Activated CD4-positive, alpha-beta T cell treated with anti-CD3 and anti-CD28 coated beads, Interleukin-2, amount 10 ng/mL, durations not matched to agents 7 days and 5 days (primary cell): ENCODE measurements around the gene SIRPA. TPM values are rescaled to one million over a fixed set of nuclear protein-coding genes. Genes with fewer than 3 reads are reported as not detected.

Experiments
- CTCF ChIA-PET: fragments of 350-600 bp; sonication (Branson Sonifier 250); formaldehyde crosslinking; loops from one replicate; lab custom pipeline; 2021; ENCODE audit warnings: antibody characterized with exemption; lab: Charles Lee
- POLR2A ChIA-PET: fragments of 350-600 bp; sonication (Branson Sonifier 250); formaldehyde crosslinking; loops from one replicate; lab custom pipeline; 2021; ENCODE audit warnings: antibody characterized with exemption; lab: Charles Lee
- DNase-seq: peaks from one replicate; pipeline ENCODE4 v3.0.0-alpha.2; 2020
- H3K27ac Mint-ChIP-seq: one replicate; pipeline ENCODE4 v1.8.0; 2021; ENCODE audit warnings: mild to moderate bottlenecking, moderate library complexity, mixed read lengths
- H3K27me3 Mint-ChIP-seq: one replicate; pipeline ENCODE4 v1.8.0; 2021; ENCODE audit warnings: mixed read lengths
- H3K36me3 Mint-ChIP-seq: one replicate; pipeline ENCODE4 v1.8.0; 2021; ENCODE audit warnings: low read depth, mixed read lengths
- H3K4me1 Mint-ChIP-seq: one replicate; pipeline ENCODE4 v1.8.0; 2021; ENCODE audit warnings: mixed read lengths
- H3K4me3 Mint-ChIP-seq: one replicate; pipeline ENCODE4 v1.8.0; 2021; ENCODE audit warnings: mild to moderate bottlenecking, moderate library complexity, mixed read lengths
- H3K9me3 Mint-ChIP-seq: one replicate; pipeline ENCODE4 v1.8.0; 2021; ENCODE audit warnings: mixed read lengths
- total RNA-seq, 2 experiments: library from RNA; stranded (reverse); gene quantifications; one replicate each; pipeline ENCODE4 v1.2.3, GENCODE V29; 2021

SIRPA gene
- total RNA-seq, 2 experiments from 2014 or later, result not detected

DNA sequence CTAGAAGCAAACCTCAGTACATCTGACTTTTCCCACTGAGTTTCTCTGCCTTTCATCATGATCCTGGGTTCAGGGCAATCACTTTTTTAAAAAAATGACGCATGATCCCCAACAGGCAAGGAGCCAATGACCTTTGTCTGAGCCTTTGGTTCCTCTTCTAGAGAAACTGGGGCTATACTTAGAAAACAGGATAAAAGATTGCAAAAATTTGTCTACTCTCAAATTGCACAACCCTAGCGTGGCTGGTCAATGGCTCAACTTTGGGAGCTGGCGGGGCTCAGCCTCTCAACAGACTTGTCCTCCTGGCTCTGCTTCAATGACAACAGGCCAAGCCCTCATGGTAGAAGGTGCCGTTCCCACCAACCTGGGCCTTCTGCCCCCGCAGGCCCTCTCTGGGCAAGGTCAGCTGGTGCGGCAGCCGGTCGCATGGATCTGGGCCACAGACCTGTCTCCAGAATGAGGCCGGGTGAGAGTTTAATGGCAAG is 50.0 kb downstream of the SIRPA start:
- no peak for DNase-seq
- Mint-ChIP-seq H3K4me1 (no peaks in the 10 kb centered on the region), H3K4me3 (no peak overlapping the region), H3K27me3 (peaks cover 35% of the 10 kb centered on the region), H3K27ac (no peak overlapping the region), H3K36me3 (no peaks in the 10 kb centered on the region), H3K9me3 (no peaks in the 10 kb centered on the region)
- CTCF ChIA-PET, result no interaction called here
- POLR2A ChIA-PET, result no interaction called here

DNA sequence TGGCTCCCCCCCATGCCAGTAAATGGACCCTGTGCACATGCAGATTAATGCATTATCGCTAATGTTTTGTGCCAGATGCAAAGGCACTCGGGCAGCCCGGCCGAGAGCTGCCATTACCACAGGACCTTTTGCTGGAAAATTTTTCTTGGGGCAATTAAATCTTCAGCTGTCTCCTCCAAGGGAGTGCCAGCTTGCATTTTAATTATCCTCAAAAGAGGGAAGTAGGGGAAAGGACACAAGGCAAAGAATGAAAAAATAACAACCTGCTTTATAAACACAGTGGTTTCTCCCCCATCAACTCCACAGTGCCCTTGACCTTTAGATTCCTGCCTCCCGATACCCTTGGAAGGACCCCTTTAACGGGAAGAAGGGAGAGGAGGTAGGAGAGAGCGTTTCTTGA is 50.5 kb downstream of the SIRPA start:
- no peaks in the 10 kb centered on the region for H3K36me3 Mint-ChIP-seq
- POLR2A ChIA-PET, result no interaction called here

GRCh38 chr20:1946442-1946761 is 51.2 kb downstream of the SIRPA start:
- CTCF ChIA-PET, result interaction anchor here (1.1 kb wide), 1 partner anchor 226 kb away, joined by 4 read pairs; no protein-coding TSS in a partner anchor

More for the DNA sequence above, 50.5 kb downstream of the SIRPA start:
- Mint-ChIP-seq H3K4me3 (no peak overlapping the region), H3K27ac (no peak overlapping the region), H3K9me3 (no peaks in the 10 kb centered on the region), H3K27me3 (peaks cover 36% of the 10 kb centered on the region), H3K4me1 (no peaks in the 10 kb centered on the region)
- CTCF ChIA-PET, result no interaction called here
- no peak for DNase-seq

DNA sequence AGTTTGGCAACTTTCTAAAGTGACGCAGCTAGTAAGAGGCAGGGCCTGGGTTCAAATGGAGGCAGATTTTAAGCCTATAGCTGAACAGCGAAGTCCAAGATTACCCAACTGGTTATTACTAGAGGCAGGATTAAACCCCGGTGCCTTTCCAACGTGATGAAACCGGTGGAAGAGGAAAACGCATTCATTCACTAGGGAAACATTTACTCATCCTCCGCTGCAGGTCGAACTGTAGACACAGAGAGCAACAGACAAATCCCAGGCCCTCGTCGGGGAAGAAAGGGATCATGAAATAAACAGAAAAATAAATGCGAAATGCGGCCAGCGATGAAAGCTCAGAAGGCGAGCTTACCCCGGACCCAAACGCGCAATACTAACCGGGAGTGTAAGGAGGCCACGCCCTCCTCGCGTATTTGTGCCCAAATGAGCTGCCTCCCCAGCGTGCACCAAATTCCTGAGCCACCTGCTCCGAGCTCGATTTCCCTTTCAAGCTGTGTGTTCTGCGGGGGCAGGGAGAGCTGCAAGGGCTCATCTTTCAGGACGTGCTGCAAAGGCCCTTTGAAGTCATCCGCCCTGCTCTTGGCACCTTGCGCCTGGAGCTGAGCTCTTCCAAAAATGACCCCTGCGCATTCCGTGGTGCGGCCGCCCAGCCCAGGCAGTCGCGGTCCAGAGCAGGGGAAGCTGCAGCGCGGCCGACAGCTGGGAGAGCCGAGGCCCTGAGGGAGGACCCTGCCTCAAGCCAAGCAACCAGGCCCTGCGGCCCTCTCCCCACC is 51.7 kb downstream of the SIRPA start:
- no peak for DNase-seq
- Mint-ChIP-seq H3K36me3 (no peaks in the 10 kb centered on the region), H3K27me3 (peaks cover 36% of the 10 kb centered on the region), H3K9me3 (no peaks in the 10 kb centered on the region), H3K4me1 (no peaks in the 10 kb centered on the region), H3K27ac (no peak overlapping the region), H3K4me3 (no peak overlapping the region)
- ChIA-PET POLR2A (no interaction called here), CTCF (interaction anchor here (1.1 kb wide), 1 partner anchor 226 kb away, joined by 4 read pairs; no protein-coding TSS in a partner anchor)

More at GRCh38 chr20:1946442-1946761, 51.2 kb downstream of the SIRPA start:
- H3K4me3 Mint-ChIP-seq, result no peak overlapping the region
- no peak for DNase-seq
- no peaks in the 10 kb centered on the region for H3K36me3 Mint-ChIP-seq
- no peaks in the 10 kb centered on the region for H3K4me1 Mint-ChIP-seq
- H3K27me3 Mint-ChIP-seq, result peaks cover 36% of the 10 kb centered on the region
- POLR2A ChIA-PET, result no interaction called here
- no peak overlapping the region for H3K27ac Mint-ChIP-seq
- H3K9me3 Mint-ChIP-seq, result no peaks in the 10 kb centered on the region

DNA sequence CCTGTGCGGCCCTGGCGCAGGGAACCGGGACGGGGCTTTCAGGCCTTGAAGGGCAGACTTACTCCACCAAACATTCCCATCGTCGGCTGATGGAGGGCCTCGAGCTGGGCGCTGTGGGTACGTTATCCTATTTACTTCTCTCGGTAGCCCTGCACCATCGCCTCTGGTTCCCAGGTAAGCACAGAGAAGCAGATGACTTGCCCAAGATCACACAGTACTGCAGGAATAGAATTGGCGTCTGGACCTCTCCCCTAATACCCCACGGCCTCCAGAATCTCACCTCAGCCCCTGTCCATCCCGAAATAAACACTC is 52.3 kb downstream of the SIRPA start:
- ChIA-PET POLR2A (no interaction called here), CTCF (interaction anchor here (1.1 kb wide), 1 partner anchor 225 kb away, joined by 4 read pairs; no protein-coding TSS in a partner anchor)
- no peaks in the 10 kb centered on the region for H3K4me1 Mint-ChIP-seq
- no peaks in the 10 kb centered on the region for H3K36me3 Mint-ChIP-seq
- no peak for DNase-seq
- H3K27me3 Mint-ChIP-seq, result peaks cover 36% of the 10 kb centered on the region
- H3K27ac Mint-ChIP-seq, result no peak overlapping the region
- H3K4me3 Mint-ChIP-seq, result no peak overlapping the region
- no peaks in the 10 kb centered on the region for H3K9me3 Mint-ChIP-seq

GRCh38 chr20:1949347-1950100 is 54.3 kb downstream of the SIRPA start:
- Mint-ChIP-seq H3K4me3 (no peak overlapping the region), H3K27ac (no peak overlapping the region), H3K4me1 (no peaks in the 10 kb centered on the region), H3K27me3 (peaks cover 32% of the 10 kb centered on the region), H3K9me3 (no peaks in the 10 kb centered on the region), H3K36me3 (no peaks in the 10 kb centered on the region)
- no peak for DNase-seq
- ChIA-PET CTCF (no interaction called here), POLR2A (no interaction called here)

DNA sequence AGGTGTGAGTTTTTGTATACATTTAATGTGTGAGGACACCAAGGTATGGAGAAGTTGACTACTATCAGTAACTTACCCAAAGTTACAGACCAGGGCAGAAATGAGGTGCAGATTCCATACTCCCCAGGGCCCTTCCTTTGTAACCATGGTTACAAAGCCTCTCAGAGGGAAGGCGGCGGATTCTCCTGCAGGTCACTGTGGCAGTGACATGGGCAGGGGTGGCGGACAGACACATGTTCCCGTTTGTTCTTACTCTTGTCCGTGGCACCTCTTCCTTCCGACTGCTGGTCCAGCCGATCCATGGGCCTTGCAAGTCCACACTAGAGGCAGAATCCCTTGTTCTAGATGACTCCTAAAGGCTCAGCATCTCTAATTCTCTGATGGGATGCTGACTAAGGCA is 55.6 kb downstream of the SIRPA start:
- POLR2A ChIA-PET, result no interaction called here
- CTCF ChIA-PET, result no interaction called here
- Mint-ChIP-seq H3K4me1 (no peaks in the 10 kb centered on the region), H3K27me3 (peaks cover 28% of the 10 kb centered on the region), H3K9me3 (no peaks in the 10 kb centered on the region), H3K36me3 (no peaks in the 10 kb centered on the region), H3K27ac (no peak overlapping the region), H3K4me3 (no peak overlapping the region)
- DNase-seq, result no peak

GRCh38 chr20:1951436-1952115 is 56.4 kb downstream of the SIRPA start:
- no peaks in the 10 kb centered on the region for H3K36me3 Mint-ChIP-seq
- no peak overlapping the region for H3K27ac Mint-ChIP-seq
- no peak for DNase-seq
- POLR2A ChIA-PET, result no interaction called here
- no peaks in the 10 kb centered on the region for H3K9me3 Mint-ChIP-seq
- peaks cover 25% of the 10 kb centered on the region for H3K27me3 Mint-ChIP-seq
- CTCF ChIA-PET, result no interaction called here
- no peaks in the 10 kb centered on the region for H3K4me1 Mint-ChIP-seq
- no peak overlapping the region for H3K4me3 Mint-ChIP-seq

DNA sequence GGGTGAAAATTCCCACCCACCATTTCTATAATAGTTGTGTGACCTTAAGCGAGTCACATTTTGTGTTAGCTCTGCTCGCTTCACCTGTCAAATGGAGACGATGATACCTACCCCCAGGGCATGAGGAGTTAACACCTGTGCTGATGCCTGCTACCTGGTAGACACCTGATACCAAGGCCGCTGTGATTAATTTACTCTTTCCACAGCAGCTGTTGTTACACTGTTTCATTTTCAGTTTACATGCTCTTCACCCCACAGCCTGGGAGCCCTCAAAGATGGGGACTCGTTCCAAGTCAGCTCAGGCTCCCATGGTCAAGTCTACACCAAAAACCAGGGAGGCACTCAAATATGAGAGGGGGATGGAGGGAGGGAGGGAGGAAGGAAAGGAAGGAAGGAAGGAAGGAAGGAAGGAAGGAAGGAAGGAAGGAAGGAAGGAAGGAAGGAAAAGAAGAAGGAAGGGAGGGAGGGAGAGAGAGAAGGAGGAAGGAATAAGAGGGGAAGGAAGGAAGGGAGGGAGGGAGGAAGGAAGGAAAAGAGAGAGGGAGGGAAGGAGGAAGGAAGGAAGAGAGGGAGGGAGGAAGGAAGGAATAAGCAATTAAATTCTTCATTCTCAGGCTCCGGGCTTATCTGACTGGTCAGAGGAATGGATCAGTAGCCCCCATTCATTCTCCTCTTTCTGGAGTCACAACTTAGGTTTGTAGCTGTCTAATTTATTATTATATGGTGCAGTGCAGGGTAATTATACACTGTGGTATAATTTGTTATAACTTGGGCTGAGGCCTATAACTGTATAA is 57.7 kb downstream of the SIRPA start:
- ChIA-PET CTCF (no interaction called here), POLR2A (no interaction called here)
- Mint-ChIP-seq H3K4me3 (no peak overlapping the region), H3K36me3 (no peaks in the 10 kb centered on the region), H3K27ac (no peak overlapping the region), H3K4me1 (no peaks in the 10 kb centered on the region), H3K27me3 (peaks cover 13% of the 10 kb centered on the region), H3K9me3 (no peaks in the 10 kb centered on the region)
- no peak for DNase-seq

GRCh38 chr20:1953621-1954020 is 58.4 kb downstream of the SIRPA start:
- H3K27ac Mint-ChIP-seq, result no peak overlapping the region
- peaks cover 10% of the 10 kb centered on the region for H3K27me3 Mint-ChIP-seq
- H3K4me1 Mint-ChIP-seq, result no peaks in the 10 kb centered on the region
- ChIA-PET CTCF (no interaction called here), POLR2A (no interaction called here)
- H3K9me3 Mint-ChIP-seq, result no peaks in the 10 kb centered on the region
- no peak overlapping the region for H3K4me3 Mint-ChIP-seq
- no peak for DNase-seq
- no peaks in the 10 kb centered on the region for H3K36me3 Mint-ChIP-seq

DNA sequence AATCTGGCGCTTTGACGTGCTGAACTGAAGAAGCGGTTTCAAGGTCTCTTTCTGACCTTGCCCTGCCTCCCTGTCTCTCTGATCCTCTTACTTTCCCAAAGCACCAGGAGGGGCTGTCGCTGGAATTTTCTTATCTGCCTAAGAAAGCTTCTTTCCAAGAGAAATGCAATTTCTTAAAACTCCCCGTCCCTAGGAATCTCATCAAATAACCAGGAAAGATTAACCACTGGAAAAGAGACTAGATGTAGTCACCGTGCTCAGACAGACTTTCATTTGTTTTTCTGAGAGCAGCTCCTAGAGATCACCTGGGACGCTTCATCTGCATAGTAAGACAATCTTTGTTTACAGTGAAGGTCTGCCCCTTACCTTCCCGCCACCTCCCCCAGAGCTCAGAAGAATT is 60.0 kb downstream of the SIRPA start:
- no peak for DNase-seq
- CTCF ChIA-PET, result no interaction called here
- Mint-ChIP-seq H3K9me3 (no peaks in the 10 kb centered on the region), H3K27me3 (peaks cover 5% of the 10 kb centered on the region), H3K4me3 (no peak overlapping the region), H3K27ac (no peak overlapping the region), H3K4me1 (no peaks in the 10 kb centered on the region), H3K36me3 (no peaks in the 10 kb centered on the region)
- POLR2A ChIA-PET, result no interaction called here

- Mint-ChIP-seq H3K9me3 (no peaks in the 10 kb centered on the region), H3K36me3 (no peaks in the 10 kb centered on the region), H3K27ac (no peak overlapping the region), H3K27me3 (peaks cover 13% of the 10 kb centered on the region), H3K4me3 (no peak overlapping the region), H3K4me1 (no peaks in the 10 kb centered on the region)
- no peak for DNase-seq
- CTCF ChIA-PET, result no interaction called here
- POLR2A ChIA-PET, result no interaction called here
Observed at GRCh38 chr20:1958426-1958825, 63.2 kb downstream of the SIRPA start.
